ENCODE data around the gene GUCY1A2.

The GUCY1A2 gene

GRCh38 chr11:106983261-106983660, 35.0 kb downstream of the GUCY1A2 start:
- no peaks in the 10 kb centered on the region for H3K27me3 Mint-ChIP-seq
- DNase-seq, result no peak
- no peak overlapping the region for H3K4me3 Mint-ChIP-seq
- H3K27ac Mint-ChIP-seq, result no peak overlapping the region
- H3K9me3 Mint-ChIP-seq, result peaks cover 0 to 7% of the 10 kb centered on the region in 2 donors
- no peaks in the 10 kb centered on the region for H3K4me1 Mint-ChIP-seq
- no peak for ATAC-seq

- DNase-seq, result no peak
- H3K4me3 Mint-ChIP-seq, result no peak overlapping the region
- ATAC-seq, result no peak
- no peaks in the 10 kb centered on the region for H3K4me1 Mint-ChIP-seq
- H3K27me3 Mint-ChIP-seq, result no peaks in the 10 kb centered on the region
- no peak overlapping the region for H3K27ac Mint-ChIP-seq
- peaks cover 4 to 7% of the 10 kb centered on the region in 2 donors for H3K9me3 Mint-ChIP-seq
Observed at GRCh38 chr11:106974831-106975230, 43.4 kb downstream of the GUCY1A2 start.

GRCh38 chr11:106971864-106972263, 46.4 kb downstream of the GUCY1A2 start:
- no peak for ATAC-seq
- H3K27me3 Mint-ChIP-seq, result no peaks in the 10 kb centered on the region

GRCh38 chr11:106969644-106970355, 48.5 kb downstream of the GUCY1A2 start:
- no peaks in the 10 kb centered on the region for H3K4me1 Mint-ChIP-seq

More at GRCh38 chr11:106971864-106972263, 46.4 kb downstream of the GUCY1A2 start:
- Mint-ChIP-seq H3K4me3 (no peak overlapping the region), H3K27ac (no peak overlapping the region), H3K9me3 (peaks cover 4 to 14% of the 10 kb centered on the region in 2 donors), H3K4me1 (no peaks in the 10 kb centered on the region)
- DNase-seq, result no peak

GRCh38 chr11:106962995-106963394, 55.3 kb downstream of the GUCY1A2 start:
- ATAC-seq, result no peak
- Mint-ChIP-seq H3K4me1 (no peaks in the 10 kb centered on the region), H3K27me3 (no peaks in the 10 kb centered on the region), H3K27ac (no peak overlapping the region), H3K9me3 (peaks cover 4 to 7% of the 10 kb centered on the region in 2 donors), H3K4me3 (no peak overlapping the region)
- no peak for DNase-seq

More at GRCh38 chr11:106969644-106970355, 48.5 kb downstream of the GUCY1A2 start:
- Mint-ChIP-seq H3K27ac (no peak overlapping the region), H3K4me3 (no peak overlapping the region), H3K27me3 (no peaks in the 10 kb centered on the region), H3K9me3 (peaks cover 4 to 16% of the 10 kb centered on the region in 2 donors)
- no peak for ATAC-seq
- no peak for DNase-seq

GRCh38 chr11:106961518-106961917, 56.8 kb downstream of the GUCY1A2 start:
- H3K4me3 Mint-ChIP-seq, result no peak overlapping the region
- H3K27me3 Mint-ChIP-seq, result no peaks in the 10 kb centered on the region
- H3K27ac Mint-ChIP-seq, result no peak overlapping the region
- ATAC-seq (no peak), DNase-seq (no peak)
- no peaks in the 10 kb centered on the region for H3K4me1 Mint-ChIP-seq
- peaks cover 4 to 10% of the 10 kb centered on the region in 2 donors for H3K9me3 Mint-ChIP-seq

- Mint-ChIP-seq H3K4me3 (no peak overlapping the region), H3K27ac (no peak overlapping the region), H3K27me3 (no peaks in the 10 kb centered on the region), H3K4me1 (no peaks in the 10 kb centered on the region), H3K9me3 (peaks cover 4 to 14% of the 10 kb centered on the region in 2 donors)
- ATAC-seq (no peak), DNase-seq (no peak)
Observed at GRCh38 chr11:106961048-106961447, 57.2 kb downstream of the GUCY1A2 start.

- H3K4me3 Mint-ChIP-seq, result no peak overlapping the region
- no peak overlapping the region for H3K27ac Mint-ChIP-seq
- no peak for ATAC-seq
- peaks cover 10 to 13% of the 10 kb centered on the region in 2 donors for H3K9me3 Mint-ChIP-seq
- no peaks in the 10 kb centered on the region for H3K27me3 Mint-ChIP-seq
- H3K4me1 Mint-ChIP-seq, result no peaks in the 10 kb centered on the region
- no peak for DNase-seq
Observed at GRCh38 chr11:106959800-106960199, 58.5 kb downstream of the GUCY1A2 start.

GRCh38 chr11:106959386-106959785, 58.9 kb downstream of the GUCY1A2 start:
- H3K9me3 Mint-ChIP-seq, result peaks cover 10 to 13% of the 10 kb centered on the region in 2 donors
- H3K4me1 Mint-ChIP-seq, result no peaks in the 10 kb centered on the region
- no peaks in the 10 kb centered on the region for H3K27me3 Mint-ChIP-seq
- ATAC-seq, result no peak
- DNase-seq, result no peak
- no peak overlapping the region for H3K4me3 Mint-ChIP-seq
- H3K27ac Mint-ChIP-seq, result no peak overlapping the region

- Mint-ChIP-seq H3K4me1 (no peaks in the 10 kb centered on the region), H3K27ac (no peak overlapping the region), H3K27me3 (no peaks in the 10 kb centered on the region), H3K9me3 (peaks cover 13 to 15% of the 10 kb centered on the region in 2 donors), H3K4me3 (no peak overlapping the region)
- DNase-seq (no peak), ATAC-seq (no peak)
Observed at GRCh38 chr11:106958517-106959248, 59.6 kb downstream of the GUCY1A2 start.

- DNase-seq (no peak), ATAC-seq (no peak)
- H3K27me3 Mint-ChIP-seq, result no peaks in the 10 kb centered on the region
- H3K27ac Mint-ChIP-seq, result no peak overlapping the region
- H3K4me1 Mint-ChIP-seq, result no peaks in the 10 kb centered on the region
- peaks cover 13 to 18% of the 10 kb centered on the region in 2 donors for H3K9me3 Mint-ChIP-seq
- no peak overlapping the region for H3K4me3 Mint-ChIP-seq
Observed at GRCh38 chr11:106957030-106957482, 61.2 kb downstream of the GUCY1A2 start.

- Mint-ChIP-seq H3K4me1 (no peaks in the 10 kb centered on the region), H3K4me3 (no peak overlapping the region), H3K9me3 (peaks cover 3 to 12% of the 10 kb centered on the region in 2 donors), H3K27ac (no peak overlapping the region), H3K27me3 (no peaks in the 10 kb centered on the region)
- DNase-seq, result no peak
- ATAC-seq, result no peak
Observed at GRCh38 chr11:106950067-106950491, 68.2 kb downstream of the GUCY1A2 start.

GRCh38 chr11:106943089-106943488, 75.2 kb downstream of the GUCY1A2 start:
- Mint-ChIP-seq H3K9me3 (peaks cover 7 to 8% of the 10 kb centered on the region in 2 donors), H3K27ac (no peak overlapping the region), H3K27me3 (no peaks in the 10 kb centered on the region), H3K4me1 (no peaks in the 10 kb centered on the region), H3K4me3 (no peak overlapping the region)
- no peak for ATAC-seq
- DNase-seq, result no peak

GRCh38 chr11:106939157-106939556, 79.1 kb downstream of the GUCY1A2 start:
- peaks cover 0 to 7% of the 10 kb centered on the region in 2 donors for H3K9me3 Mint-ChIP-seq
- no peak for DNase-seq
- no peaks in the 10 kb centered on the region for H3K4me1 Mint-ChIP-seq
- no peaks in the 10 kb centered on the region for H3K27me3 Mint-ChIP-seq
- H3K4me3 Mint-ChIP-seq, result no peak overlapping the region
- no peak for ATAC-seq
- H3K27ac Mint-ChIP-seq, result no peak overlapping the region

- Mint-ChIP-seq H3K27ac (no peak overlapping the region), H3K27me3 (no peaks in the 10 kb centered on the region), H3K9me3 (no peaks in the 10 kb centered on the region), H3K4me3 (no peak overlapping the region), H3K4me1 (no peaks in the 10 kb centered on the region)
- ATAC-seq (no peak), DNase-seq (no peak)
Observed at GRCh38 chr11:106937111-106937510, 81.2 kb downstream of the GUCY1A2 start.

GRCh38 chr11:106925245-106925644, 93.0 kb downstream of the GUCY1A2 start:
- H3K9me3 Mint-ChIP-seq, result peaks cover 0 to 9% of the 10 kb centered on the region in 2 donors
- no peaks in the 10 kb centered on the region for H3K4me1 Mint-ChIP-seq
- H3K27me3 Mint-ChIP-seq, result no peaks in the 10 kb centered on the region
- no peak overlapping the region for H3K27ac Mint-ChIP-seq
- no peak overlapping the region for H3K4me3 Mint-ChIP-seq
- DNase-seq, result no peak
- ATAC-seq, result no peak

Data from stimulated activated naive CD8-positive, alpha-beta T cell treated with anti-CD3 and anti-CD28 coated beads, Interleukin-15, amount 100 ng/mL, for 72 hours (primary cell).